HepG2 (cell line): ENCODE results near the gene FLYWCH1. TPM values are rescaled to one million over a fixed set of nuclear protein-coding genes. Genes with fewer than 3 reads are reported as not detected.

Experiments used
- ATAC-seq: fragments of 200-7000 bp; cut with Tn5 transposase; 3 replicates; pipeline ENCODE4 v1.9.1; 2020; ENCODE audit warnings: mild to moderate bottlenecking, moderate library complexity
- BruUV-seq: library from RNA; stranded (reverse); fragments of 400-500 nt; replicated peaks from 2 replicates; lab custom pipeline; 2021; lab: Mats Ljungman, UMichigan
- CTCF ChIA-PET: fragments of 300-600 bp; formaldehyde crosslinking; extraction: SDS; loops from one replicate; lab custom pipeline; 2021; ENCODE audit warnings: low total read pairs, inconsistent platforms, low intra/inter-chr PET ratio; lab: Yijun Ruan, JAX
- POLR2A ChIA-PET: fragments of 350-600 bp; sonication (Branson Sonifier 250); formaldehyde crosslinking; loops from one replicate; lab custom pipeline; 2020; ENCODE audit warnings: antibody characterized with exemption, inconsistent platforms; lab: Yijun Ruan, JAX
- DNase-seq: peaks from one replicate; pipeline ENCODE4 v3.0.0-alpha.2; 2015; ENCODE audit warnings: low spot score
- FAIRE-seq: peaks from 3 replicates; lab custom pipeline; 2011; peaks lifted over from hg19 to GRCh38; lab: Jason Lieb, UNC
- H2AFZ ChIP-seq: one replicate; pipeline ENCODE4 v1.6.1; 2011; ENCODE audit warnings: low read length, inconsistent platforms
- H3K27ac ChIP-seq: fragments of 300-600 bp; 3 replicates; pipeline ENCODE4 v1.8.0; 2011; ENCODE audit warnings: mixed run types, mild to moderate bottlenecking, mixed read lengths, low read length, inconsistent platforms; ENCODE audit not compliant: insufficient read depth; ENCODE audit errors: extremely low read length
- H3K27me3 ChIP-seq, 2 experiments: fragments of 200-600 bp in 1 of 2; 2 replicates in 1 of 2; 3 replicates in 1 of 2; pipeline versions ENCODE4 v1.6.0 to v1.8.0; 2011; ENCODE audit warnings: low read length in 2 of 2, mild to moderate bottlenecking in 2 of 2, moderate library complexity in 2 of 2, inconsistent platforms in 1 of 2; ENCODE audit not compliant: insufficient read depth in 2 of 2, control insufficient read depth in 1 of 2
- H3K36me3 ChIP-seq, 2 experiments: fragments of 200-600 bp in 1 of 2; replicated peaks in 1 of 2; 2 replicates in 1 of 2; 3 replicates in 1 of 2; pipeline versions ENCODE4 v1.5.1 to v1.8.0; 2011; ENCODE audit warnings: low read length in 2 of 2, inconsistent platforms in 1 of 2; ENCODE audit not compliant: insufficient read depth in 2 of 2, control insufficient read depth in 1 of 2
- H3K4me1 ChIP-seq: 2 replicates; pipeline ENCODE4 v1.5.1; 2012; ENCODE audit warnings: low read length, inconsistent platforms; ENCODE audit not compliant: insufficient read depth
- H3K4me2 ChIP-seq: 2 replicates; pipeline ENCODE4 v1.6.0; 2011; ENCODE audit warnings: low read depth, low read length, inconsistent platforms
- H3K4me3 ChIP-seq, 3 experiments: fragments of 200-600 bp in 1 of 3; sonication (generic), shearing (Covaris generic) in 1 of 3; replicated peaks in 1 of 3; 2 replicates each; pipeline ENCODE4 v1.5.1; 2011 to 2016; ENCODE audit warnings: low read length in 3 of 3, inconsistent platforms in 2 of 3, low read depth in 2 of 3, mild to moderate bottlenecking in 2 of 3, control low read depth in 1 of 3, mixed read lengths in 1 of 3; ENCODE audit not compliant: insufficient read depth in 1 of 3
- H3K79me2 ChIP-seq: one replicate; pipeline ENCODE4 v1.6.1; 2011; ENCODE audit warnings: low read length, inconsistent platforms; ENCODE audit not compliant: insufficient read depth
- H3K9ac ChIP-seq: 2 replicates; pipeline ENCODE4 v1.6.0; 2011; ENCODE audit warnings: mild to moderate bottlenecking, low read depth, low read length, inconsistent platforms; ENCODE audit not compliant: insufficient read depth
- H3K9me3 ChIP-seq: 2 replicates; pipeline ENCODE4 v1.5.1; 2012; ENCODE audit warnings: mild to moderate bottlenecking, low read length
- H4K20me1 ChIP-seq: 2 replicates; pipeline ENCODE4 v1.6.0; 2011; ENCODE audit warnings: inconsistent platforms, mild to moderate bottlenecking, low read length, moderate library complexity; ENCODE audit not compliant: insufficient read depth
- ATM ChIP-seq: fragments of 450-650 bp; IDR thresholded peaks from 2 replicates; pipeline ENCODE4 v1.7.1; 2017; ENCODE audit warnings: mild to moderate bottlenecking, borderline replicate concordance
- ZNF121 ChIP-seq: sonication (generic); formaldehyde crosslinking; IDR thresholded peaks from 2 replicates; pipeline ENCODE4 v1.5.0; 2020; ENCODE audit warnings: mild to moderate bottlenecking, missing genetic modification reagents
- WGBS: methylation state at CpG from one replicate; pipeline ENCODE4 v1.1.6; 2017; ENCODE audit warnings: low lambda C conversion rate; 5-methylcytosine and 5-hydroxymethylcytosine counted together
- in situ Hi-C: cut with HindIII; loops from 2 replicates; pipeline ENCODE4 v1.10.0; 2017; ENCODE audit warnings: low pct_unique_long_range_greater_than_20kb; ENCODE audit not compliant: extremely low pct_ligation_motif_present
- intact Hi-C: fragments of 100-400 bp; cut with micrococcal nuclease; formaldehyde crosslinking; loops from one replicate; pipeline ENCODE4 v1.10.0; 2022; ENCODE audit not compliant: unreplicated experiment
- polyA plus RNA-seq, 8 experiments: library from polyadenylated mRNA; depleted of rRNA in 3 of 8; stranded (reverse) in 7 of 8; unstranded in 1 of 8; fragments of >200 nt; fragmentation: Illumina TruSeq in 4 of 8; extraction: Trizol in 4 of 8; gene quantifications; 2 replicates each; pipeline versions ENCODE4 v1.2.1 to v1.2.3, GENCODE V29; 2011 to 2016; ENCODE audit warnings: low read depth in 4 of 8, missing spikeins in 1 of 8, mixed read lengths in 1 of 8; ENCODE audit not compliant: insufficient read depth in 1 of 8
- total RNA-seq, 5 experiments: library from RNA; depleted of rRNA; stranded (reverse); fragments of >200 nt; fragmentation: Illumina TruSeq; extraction: Trizol; gene quantifications; 2 replicates each; pipeline ENCODE4 v1.2.3, GENCODE V29; 2016; ENCODE audit warnings: low read depth in 1 of 5
- TF ChIP-seq, protein P1 (sequence below): sonication (generic); formaldehyde crosslinking; IDR thresholded peaks from 2 replicates; pipeline ENCODE4 v1.4.0; 2020; ENCODE audit warnings: missing genetic modification reagents, borderline replicate concordance

Gene FLYWCH1
- total and polyA plus RNA-seq, 2 of the 13 experiments (the other 11 are each of a cell fraction or from before 2014, with no cell fraction given) = 7.3 to 12.4 TPM

GRCh38 chr16:2902337-2903130, 9.2 kb upstream of the FLYWCH1 start:
- ChIA-PET POLR2A (interaction anchor here (2.0 kb wide), 1 partner anchor 20 kb away, joined by 19 read pairs; the partner anchor contains the start of gene FLYWCH2), CTCF (no interaction called here)
- in situ Hi-C loops = no loop called here
- no TSS peak for BruUV-seq
- no peak for FAIRE-seq
- TF ChIP-seq, protein P1, sequence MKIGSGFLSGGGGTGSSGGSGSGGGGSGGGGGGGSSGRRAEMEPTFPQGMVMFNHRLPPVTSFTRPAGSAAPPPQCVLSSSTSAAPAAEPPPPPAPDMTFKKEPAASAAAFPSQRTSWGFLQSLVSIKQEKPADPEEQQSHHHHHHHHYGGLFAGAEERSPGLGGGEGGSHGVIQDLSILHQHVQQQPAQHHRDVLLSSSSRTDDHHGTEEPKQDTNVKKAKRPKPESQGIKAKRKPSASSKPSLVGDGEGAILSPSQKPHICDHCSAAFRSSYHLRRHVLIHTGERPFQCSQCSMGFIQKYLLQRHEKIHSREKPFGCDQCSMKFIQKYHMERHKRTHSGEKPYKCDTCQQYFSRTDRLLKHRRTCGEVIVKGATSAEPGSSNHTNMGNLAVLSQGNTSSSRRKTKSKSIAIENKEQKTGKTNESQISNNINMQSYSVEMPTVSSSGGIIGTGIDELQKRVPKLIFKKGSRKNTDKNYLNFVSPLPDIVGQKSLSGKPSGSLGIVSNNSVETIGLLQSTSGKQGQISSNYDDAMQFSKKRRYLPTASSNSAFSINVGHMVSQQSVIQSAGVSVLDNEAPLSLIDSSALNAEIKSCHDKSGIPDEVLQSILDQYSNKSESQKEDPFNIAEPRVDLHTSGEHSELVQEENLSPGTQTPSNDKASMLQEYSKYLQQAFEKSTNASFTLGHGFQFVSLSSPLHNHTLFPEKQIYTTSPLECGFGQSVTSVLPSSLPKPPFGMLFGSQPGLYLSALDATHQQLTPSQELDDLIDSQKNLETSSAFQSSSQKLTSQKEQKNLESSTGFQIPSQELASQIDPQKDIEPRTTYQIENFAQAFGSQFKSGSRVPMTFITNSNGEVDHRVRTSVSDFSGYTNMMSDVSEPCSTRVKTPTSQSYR (CRISPR knock-in tag) = peak; percentile 25; the same call in 1 of the 2 replicates
- TF ChIP-seq ATM = no peak
- TF ChIP-seq ZNF121 = peak; percentile 63; the same call in 1 of the 2 replicates
- Histone ChIP-seq H4K20me1 (no peaks in the 10 kb centered on the region; the same call in 1 of the 2 replicates), H3K27ac (no peak overlapping the region), H3K9me3 (no peaks in the 10 kb centered on the region), H3K4me1 (peaks cover 47% of the 10 kb centered on the region), H3K4me3 (no peak overlapping the region), H3K79me2 (peaks cover 2% of the 10 kb centered on the region), H3K9ac (no peak overlapping the region), H3K4me2 (no peak overlapping the region; the same call in 1 of the 2 replicates), H3K36me3 (no peaks in the 10 kb centered on the region), H2AFZ (no peak overlapping the region), H3K27me3 (no peaks in the 10 kb centered on the region; a peak in 1 of 5 replicates)
- intact Hi-C loops = no loop called here
- DNase-seq = no peak
- 73% methylated on average over 9 of the region's 9 CpGs for WGBS
- no peak for ATAC-seq
